Measurements from ENCODE around the gene POLE. TPM values are rescaled to one million over a fixed set of nuclear protein-coding genes. Genes with fewer than 3 reads are reported as not detected.

POLE gene
- polyA plus RNA-seq, 4 donors, result 36.7 to 68.0 (median 53.0) TPM

- no peak for DNase-seq (ENCODE audit: low read depth in 4 of 4, low spot score in 2 of 4)
These were observed 52.6 kb downstream of the POLE start for GRCh38 chr12:132634411-132634990.

- DNase-seq (ENCODE audit: low read depth in 4 of 4, low spot score in 2 of 4), result no peak
These were observed 53.2 kb downstream of the POLE start for GRCh38 chr12:132633901-132634300.

- no peak for DNase-seq (ENCODE audit: low read depth in 4 of 4, low spot score in 2 of 4)
These were observed 53.7 kb downstream of the POLE start for GRCh38 chr12:132633398-132633797.

GRCh38 chr12:132632521-132633228 lies 54.5 kb downstream of the POLE start:
- DNase-seq (ENCODE audit: low read depth in 4 of 4, low spot score in 2 of 4), result no peak

- no peak for DNase-seq (ENCODE audit: low read depth in 4 of 4, low spot score in 2 of 4)
These were observed 55.5 kb downstream of the POLE start for GRCh38 chr12:132631666-132632065.

- no peak for DNase-seq (ENCODE audit: low read depth in 4 of 4, low spot score in 2 of 4)
These were observed 56.5 kb downstream of the POLE start for GRCh38 chr12:132630672-132631071.

- DNase-seq (ENCODE audit: low read depth in 4 of 4, low spot score in 2 of 4), result no peak
These were observed 57.8 kb downstream of the POLE start for GRCh38 chr12:132629330-132629729.

- no peak for DNase-seq (ENCODE audit: low read depth in 4 of 4, low spot score in 2 of 4)
These were observed 61.3 kb downstream of the POLE start for GRCh38 chr12:132625731-132626430.

- DNase-seq (ENCODE audit: low read depth in 4 of 4, low spot score in 2 of 4), result no peak
These were observed 62.1 kb downstream of the POLE start for GRCh38 chr12:132624910-132625630.

GRCh38 chr12:132624186-132624855 lies 62.8 kb downstream of the POLE start:
- DNase-seq (ENCODE audit: low read depth in 4 of 4, low spot score in 2 of 4), result no peak

- DNase-seq (ENCODE audit: low read depth in 4 of 4, low spot score in 2 of 4), result no peak
These were observed 63.9 kb downstream of the POLE start for GRCh38 chr12:132623072-132623869.

GRCh38 chr12:132622437-132623071 lies 64.6 kb downstream of the POLE start:
- peak in 2 of 4 donors; percentile 74 to 80 for DNase-seq (ENCODE audit: low read depth in 4 of 4, low spot score in 2 of 4)

- DNase-seq (ENCODE audit: low read depth in 4 of 4, low spot score in 2 of 4), result no peak
These were observed 65.3 kb downstream of the POLE start for GRCh38 chr12:132621657-132622435.

GRCh38 chr12:132620899-132621656 lies 66.1 kb downstream of the POLE start:
- no peak for DNase-seq (ENCODE audit: low read depth in 4 of 4, low spot score in 2 of 4)

- DNase-seq (ENCODE audit: low read depth in 4 of 4, low spot score in 2 of 4), result no peak
These were observed 66.8 kb downstream of the POLE start for GRCh38 chr12:132620113-132620898.

- no peak for DNase-seq (ENCODE audit: low read depth in 4 of 4, low spot score in 2 of 4)
These were observed 67.6 kb downstream of the POLE start for GRCh38 chr12:132619386-132620112.

- no peak for DNase-seq (ENCODE audit: low read depth in 4 of 4, low spot score in 2 of 4)
These were observed 68.1 kb downstream of the POLE start for GRCh38 chr12:132619071-132619385.

Measured in left renal cortex interstitium (tissue), 4 donors.